Caco-2 (cell line): ENCODE data around the gene FHIT. TPM values are rescaled to one million over a fixed set of nuclear protein-coding genes. Genes with fewer than 3 reads are reported as not detected.

Experiments
- BruUV-seq: library from RNA; stranded (reverse); fragments of 400-500 nt; replicated peaks from 2 replicates; lab custom pipeline; 2021; lab: Mats Ljungman, UMichigan
- CTCF ChIA-PET: fragments of 300-600 bp; sonication (Branson Sonifier 250); formaldehyde crosslinking; loops from one replicate; lab custom pipeline; 2022; ENCODE audit warnings: antibody characterized with exemption; lab: Charles Lee
- POLR2A ChIA-PET: fragments of 300-600 bp; sonication (Branson Sonifier 250); formaldehyde crosslinking; loops from one replicate; lab custom pipeline; 2022; ENCODE audit warnings: antibody characterized with exemption; lab: Charles Lee
- DNase-seq, 2 experiments: peaks; one replicate each; pipeline versions ENCODE4 v3.0.0 to v3.0.0-alpha.2; 2020 to 2022
- H3K27me3 ChIP-seq: replicated peaks from 2 replicates; pipeline ENCODE4 v1.6.0; 2011; ENCODE audit warnings: low read length; ENCODE audit not compliant: control insufficient read depth, insufficient read depth
- H3K36me3 ChIP-seq: 2 replicates; pipeline ENCODE4 v1.5.1; 2011; ENCODE audit warnings: low read length; ENCODE audit not compliant: control insufficient read depth, insufficient read depth
- H3K4me1 ChIP-seq: fragments of 250-450 bp; sonication (Bioruptor Pico); 2 replicates; pipeline ENCODE4 v1.5.1; 2020; ENCODE audit warnings: mild to moderate bottlenecking
- H3K4me3 ChIP-seq: 2 replicates; pipeline ENCODE4 v1.5.1; 2011; ENCODE audit warnings: low read depth, mild to moderate bottlenecking, control low read depth, low read length
- H3K9me3 ChIP-seq: fragments of 250-450 bp; sonication (Bioruptor Pico); 2 replicates; pipeline ENCODE4 v1.5.1; 2020; ENCODE audit warnings: mild to moderate bottlenecking, moderate library complexity
- H3K27ac Mint-ChIP-seq: one replicate; pipeline ENCODE4 v1.8.0; 2022; ENCODE audit warnings: mixed read lengths; ENCODE audit not compliant: unreplicated experiment
- H3K27me3 Mint-ChIP-seq: one replicate; pipeline ENCODE4 v1.8.0; 2022; ENCODE audit warnings: mixed read lengths; ENCODE audit not compliant: insufficient read depth, unreplicated experiment
- H3K36me3 Mint-ChIP-seq: one replicate; pipeline ENCODE4 v1.8.0; 2022; ENCODE audit warnings: mild to moderate bottlenecking, mixed read lengths; ENCODE audit not compliant: insufficient read depth, unreplicated experiment
- H3K4me1 Mint-ChIP-seq: one replicate; pipeline ENCODE4 v1.8.0; 2022; ENCODE audit warnings: low read depth, mixed read lengths; ENCODE audit not compliant: unreplicated experiment
- H3K4me3 Mint-ChIP-seq: one replicate; pipeline ENCODE4 v1.8.0; 2022; ENCODE audit warnings: mild to moderate bottlenecking, moderate library complexity, mixed read lengths; ENCODE audit not compliant: unreplicated experiment
- H3K9me3 Mint-ChIP-seq: one replicate; pipeline ENCODE4 v1.8.0; 2022; ENCODE audit warnings: mixed read lengths; ENCODE audit not compliant: unreplicated experiment
- CTCF ChIP-seq, 2 experiments: fragments of 200-600 bp in 1 of 2; IDR thresholded peaks; 1 replicate in 1 of 2; 2 replicates in 1 of 2; pipeline versions ENCODE4 v1.5.1 to v1.8.0; 2011 to 2022; ENCODE audit warnings: antibody characterized with exemption in 1 of 2, control low read depth in 1 of 2, inconsistent platforms in 1 of 2, low read depth in 1 of 2, low read length in 1 of 2, mild to moderate bottlenecking in 1 of 2, moderate library complexity in 1 of 2; ENCODE audit not compliant: insufficient read depth in 1 of 2, severe bottlenecking in 1 of 2, unreplicated experiment in 1 of 2
- intact Hi-C: fragments of 100-400 bp; cut with micrococcal nuclease; formaldehyde crosslinking; loops from one replicate; pipeline ENCODE4 v1.10.0; 2022; ENCODE audit not compliant: unreplicated experiment
- total RNA-seq: library from RNA; stranded (reverse); gene quantifications from 2 replicates; pipeline ENCODE4 v1.2.3, GENCODE V29; 2022

FHIT gene
- total RNA-seq, 1 experiment from 2014 or later, result 8.3 TPM

GRCh38 chr3:60206206-60206605, 1045.0 kb downstream of the FHIT start:
- Mint-ChIP-seq H3K27me3 (no peaks in the 10 kb centered on the region), H3K4me3 (no peak overlapping the region), H3K27ac (no peak overlapping the region), H3K36me3 (no peaks in the 10 kb centered on the region), H3K9me3 (no peaks in the 10 kb centered on the region), H3K4me1 (no peaks in the 10 kb centered on the region)
- CTCF ChIA-PET, result no interaction called here
- H3K36me3 ChIP-seq, result no peaks in the 10 kb centered on the region
- intact Hi-C loops, result no loop called here
- no peaks in the 10 kb centered on the region for H3K4me1 ChIP-seq
- POLR2A ChIA-PET, result no interaction called here
- DNase-seq, result no peak
- no peak for TF ChIP-seq CTCF (IDR thresholded peaks at IDR 0.05; ENCODE audit: insufficient read depth in 1 of 2, low read depth in 1 of 2, low read length in 1 of 2, severe bottlenecking in 1 of 2, unreplicated experiment in 1 of 2)
- H3K27me3 ChIP-seq, result no peaks in the 10 kb centered on the region
- no TSS peak for BruUV-seq
- H3K4me3 ChIP-seq, result no peak overlapping the region
- no peaks in the 10 kb centered on the region for H3K9me3 ChIP-seq

GRCh38 chr3:60202052-60202726, 1049.1 kb downstream of the FHIT start:
- no peaks in the 10 kb centered on the region for H3K27me3 Mint-ChIP-seq
- H3K9me3 ChIP-seq, result no peaks in the 10 kb centered on the region
- H3K4me3 ChIP-seq, result no peak overlapping the region
- POLR2A ChIA-PET, result no interaction called here
- no TSS peak for BruUV-seq
- H3K36me3 ChIP-seq, result no peaks in the 10 kb centered on the region
- intact Hi-C loops, result no loop called here
- no peak overlapping the region for H3K4me3 Mint-ChIP-seq
- DNase-seq, result no peak
- no peaks in the 10 kb centered on the region for H3K27me3 ChIP-seq
- CTCF ChIA-PET, result interaction anchor here (0.7 kb wide), 1 partner anchor 14 kb away, joined by 3 read pairs; no protein-coding TSS in a partner anchor
- H3K36me3 Mint-ChIP-seq, result no peaks in the 10 kb centered on the region
- H3K4me1 ChIP-seq, result peaks cover 6% of the 10 kb centered on the region; the same call in 1 of the 2 replicates
- no peak for TF ChIP-seq CTCF (IDR thresholded peaks at IDR 0.05; ENCODE audit: insufficient read depth in 1 of 2, low read depth in 1 of 2, low read length in 1 of 2, severe bottlenecking in 1 of 2, unreplicated experiment in 1 of 2)
- H3K27ac Mint-ChIP-seq, result no peak overlapping the region
- peaks cover 10% of the 10 kb centered on the region for H3K4me1 Mint-ChIP-seq
- no peaks in the 10 kb centered on the region for H3K9me3 Mint-ChIP-seq

- no peak overlapping the region for H3K4me3 ChIP-seq
- intact Hi-C loops, result no loop called here
- peaks cover 6% of the 10 kb centered on the region; the same call in 1 of the 2 replicates for H3K4me1 ChIP-seq
- ChIA-PET CTCF (no interaction called here), POLR2A (no interaction called here)
- TF ChIP-seq CTCF (IDR thresholded peaks at IDR 0.05; ENCODE audit: insufficient read depth in 1 of 2, low read depth in 1 of 2, low read length in 1 of 2, severe bottlenecking in 1 of 2, unreplicated experiment in 1 of 2), result no peak
- no peaks in the 10 kb centered on the region for H3K9me3 ChIP-seq
- no peaks in the 10 kb centered on the region for H3K27me3 ChIP-seq
- BruUV-seq, result no TSS peak
- Mint-ChIP-seq H3K27ac (no peak overlapping the region), H3K4me3 (no peak overlapping the region), H3K4me1 (peaks cover 10% of the 10 kb centered on the region), H3K9me3 (no peaks in the 10 kb centered on the region), H3K36me3 (no peaks in the 10 kb centered on the region), H3K27me3 (no peaks in the 10 kb centered on the region)
- DNase-seq, result no peak
- H3K36me3 ChIP-seq, result no peaks in the 10 kb centered on the region
Measured at GRCh38 chr3:60199306-60199705, 1051.9 kb downstream of the FHIT start.
